Measurements from ENCODE around the gene TMEM233. TPM values are rescaled to one million over a fixed set of nuclear protein-coding genes. Genes with fewer than 3 reads are reported as not detected.
"Not testable (repeated sequence)": the region's sequence is repeated elsewhere in the genome, so short reads cannot be mapped to it uniquely, and the experiment has no call there.

TMEM233 gene
- polyA plus RNA-seq, 2 of the 4 experiments (the other 2 are of a cell fraction): not detected

DNA sequence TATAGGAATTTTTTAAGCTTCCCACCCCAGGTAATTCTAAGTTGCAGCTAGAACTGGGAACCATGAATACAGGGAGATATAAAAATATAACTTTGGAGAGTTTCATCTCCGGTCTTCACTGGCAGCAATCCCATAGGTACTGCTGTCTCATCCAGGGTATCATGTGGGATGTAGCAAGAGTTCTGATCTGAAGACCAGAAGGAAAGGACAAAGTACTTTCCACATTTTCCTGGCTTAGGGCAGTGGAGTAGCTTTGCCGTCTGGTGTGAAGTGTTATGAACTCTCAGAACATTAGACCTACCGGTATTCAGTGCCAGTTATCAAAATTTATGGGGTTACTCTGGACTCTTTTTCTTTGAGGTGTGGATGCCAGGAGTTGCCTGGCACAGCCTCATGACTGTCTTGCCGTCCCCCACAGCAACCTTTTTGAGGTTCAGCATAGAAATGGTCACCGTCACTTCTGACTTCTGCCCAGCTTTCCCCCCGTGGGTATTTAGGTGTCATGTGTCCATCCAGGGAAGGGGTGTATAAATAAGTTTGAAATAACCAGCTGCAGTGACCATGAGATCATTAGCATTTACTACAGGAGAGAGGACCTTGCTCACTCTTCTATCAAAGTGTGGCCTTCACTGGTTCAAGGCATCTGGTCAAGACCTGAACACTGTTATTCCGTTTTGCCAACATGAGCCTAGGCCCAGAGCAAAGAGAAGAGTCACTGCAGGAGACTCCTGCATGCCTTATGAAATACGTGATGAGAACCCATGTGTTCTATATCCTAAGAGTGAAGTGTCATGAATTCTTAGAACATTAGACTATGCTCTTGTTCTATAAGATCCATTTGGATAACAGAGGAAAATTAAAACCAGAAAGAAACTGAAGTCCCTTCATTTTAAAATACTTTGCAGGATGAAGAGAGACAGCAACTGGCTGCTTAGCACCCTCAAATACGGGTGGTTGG lies 22.2 kb downstream of the TMEM233 start:
- WGBS (ENCODE audit: missing lambda C conversion rate): 39% methylated on average over 9 of the region's 9 CpGs
- Histone ChIP-seq H3K4me1 (peaks cover 17% of the 10 kb centered on the region; the same call in 1 of the 3 replicates), H3K4me2 (no peak overlapping the region), H3K4me3 (no peak overlapping the region), H3K9me3 (peaks cover 11% of the 10 kb centered on the region; the same call in 2 of the 3 replicates), H3K27ac (no peak overlapping the region)
- no peak for TF ChIP-seq CBX2 (IDR thresholded peaks at IDR 0.05; ENCODE audit: borderline replicate concordance, low read depth)
- no peak for TF ChIP-seq HDAC2 (IDR thresholded peaks at IDR 0.05)
- FAIRE-seq (no peak), DNase-seq (ENCODE audit: low read depth in 1 of 2, low spot score in 1 of 2) (no peak), ATAC-seq (no peak)
- ChIA-PET POLR2A (no interaction called here), CTCF (interaction anchor here (0.8 kb wide), 1 partner anchor 22 kb away, joined by 3 read pairs; no protein-coding TSS in a partner anchor)

DNA sequence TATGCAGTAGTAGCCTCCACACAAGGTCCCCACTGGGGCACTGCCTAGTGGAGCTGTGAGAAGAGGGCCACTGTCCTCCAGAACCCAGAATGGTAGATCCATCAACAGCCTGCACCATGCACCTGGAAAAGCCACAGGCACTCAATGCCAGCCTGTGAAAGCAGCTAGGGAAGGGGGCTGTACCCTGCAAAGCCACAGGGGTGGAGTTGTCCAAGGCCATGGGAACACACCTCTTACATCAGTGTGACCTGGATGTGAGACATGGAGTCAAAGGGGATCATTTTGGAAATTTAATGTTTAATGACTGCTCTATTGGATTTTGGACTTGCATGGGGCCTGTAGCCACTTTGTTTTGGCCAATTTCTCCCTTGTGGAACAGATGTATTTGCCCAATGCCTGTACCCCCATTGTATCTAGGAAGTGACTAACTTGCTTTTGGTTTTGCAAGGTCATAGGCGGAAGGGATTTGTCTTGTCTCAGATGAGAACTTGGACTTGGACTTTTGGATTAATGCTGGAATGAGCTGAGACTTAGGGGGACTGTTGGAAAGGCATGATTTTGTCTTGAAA lies 24.8 kb downstream of the TMEM233 start:
- CTCF ChIA-PET; ATAC-seq; DNase-seq (ENCODE audit: low read depth in 1 of 2, low spot score in 1 of 2); H3K4me2 ChIP-seq; POLR2A ChIA-PET; FAIRE-seq; H3K27ac ChIP-seq; H3K4me3 ChIP-seq: not testable (repeated sequence)
- Histone ChIP-seq H3K9me3 (peaks cover 11% of the 10 kb centered on the region; the same call in 2 of the 3 replicates), H3K4me1 (peaks cover 16% of the 10 kb centered on the region; the same call in 1 of the 3 replicates)
- 36% methylated on average over 1 of the region's 1 CpG for WGBS (ENCODE audit: missing lambda C conversion rate)

DNA sequence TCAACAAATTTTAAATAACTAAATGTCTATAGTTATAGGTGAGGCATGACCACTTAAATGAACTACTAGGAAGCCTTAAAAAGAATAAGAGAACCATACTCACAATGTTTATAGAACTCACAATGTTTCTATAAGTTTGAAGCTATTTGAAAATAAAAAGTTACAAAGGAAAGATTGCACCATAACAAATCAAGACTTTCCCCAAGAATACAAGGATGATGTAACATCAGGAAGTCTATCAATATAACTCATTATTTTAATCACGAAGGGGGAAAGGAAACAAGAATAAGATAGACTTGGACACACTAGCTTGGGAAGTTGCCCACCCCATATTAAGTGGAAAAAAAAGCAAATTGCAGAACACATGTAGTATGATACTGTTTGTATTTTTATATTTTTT lies 26.9 kb downstream of the TMEM233 start:
- WGBS (ENCODE audit: missing lambda C conversion rate): 9% methylated on average over 1 of the region's 1 CpG
- DNase-seq (ENCODE audit: low read depth in 1 of 2, low spot score in 1 of 2) (no peak), ATAC-seq (no peak), FAIRE-seq (no peak)
- Histone ChIP-seq H3K9me3 (peaks cover 11% of the 10 kb centered on the region; the same call in 2 of the 3 replicates), H3K4me2 (no peak overlapping the region), H3K4me3 (no peak overlapping the region), H3K4me1 (no peaks in the 10 kb centered on the region), H3K27ac (no peak overlapping the region)
- TF ChIP-seq JUN (IDR thresholded peaks at IDR 0.05) (no peak), ZSCAN20 (CRISPR knock-in tag; IDR thresholded peaks at IDR 0.05) (no peak), MAFK (IDR thresholded peaks at IDR 0.05; ENCODE audit: partially characterized antibody) (no peak), EP300 (IDR thresholded peaks at IDR 0.05) (no peak)
- TF ChIP-seq, protein P1, sequence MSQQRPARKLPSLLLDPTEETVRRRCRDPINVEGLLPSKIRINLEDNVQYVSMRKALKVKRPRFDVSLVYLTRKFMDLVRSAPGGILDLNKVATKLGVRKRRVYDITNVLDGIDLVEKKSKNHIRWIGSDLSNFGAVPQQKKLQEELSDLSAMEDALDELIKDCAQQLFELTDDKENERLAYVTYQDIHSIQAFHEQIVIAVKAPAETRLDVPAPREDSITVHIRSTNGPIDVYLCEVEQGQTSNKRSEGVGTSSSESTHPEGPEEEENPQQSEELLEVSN (IDR thresholded peaks at IDR 0.05; ENCODE audit: borderline replicate concordance, low read depth): no peak
- ChIA-PET CTCF (interaction anchor here (1.1 to 1.7 kb wide), 3 partner anchors 9 to 161 kb away, joined by 3 to 6 read pairs (median 3); no protein-coding TSS in a partner anchor), POLR2A (no interaction called here)

DNA sequence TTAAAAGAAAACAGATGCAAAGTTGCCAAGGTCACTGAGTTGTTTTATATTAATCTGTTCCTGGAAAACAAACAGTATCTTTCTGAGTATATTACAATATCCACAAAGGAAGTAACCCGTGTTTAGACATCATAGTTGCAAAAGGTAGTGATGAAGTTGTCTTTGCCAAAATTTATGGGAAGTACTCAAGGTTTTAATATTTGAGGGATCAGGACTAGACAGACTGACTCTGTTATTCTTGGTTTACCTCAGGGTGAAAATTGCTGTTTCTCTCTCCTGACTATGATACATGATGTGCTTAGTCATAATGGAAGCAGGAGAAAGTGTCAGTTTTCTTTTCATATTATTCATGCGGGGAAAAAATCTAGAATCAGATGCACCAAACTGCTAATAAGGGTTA lies 28.3 kb downstream of the TMEM233 start:
- H3K4me3 ChIP-seq: no peak overlapping the region
- no peak overlapping the region for H3K27ac ChIP-seq
- ChIA-PET CTCF (no interaction called here), POLR2A (no interaction called here)
- no peak overlapping the region for H3K4me2 ChIP-seq
- TF ChIP-seq FOXS1 (CRISPR knock-in tag; IDR thresholded peaks at IDR 0.05): no peak
- no peak for TF ChIP-seq KDM5A (IDR thresholded peaks at IDR 0.05)
- no peak for TF ChIP-seq CHD4 (IDR thresholded peaks at IDR 0.05; ENCODE audit: borderline replicate concordance)
- TF ChIP-seq, protein P2, sequence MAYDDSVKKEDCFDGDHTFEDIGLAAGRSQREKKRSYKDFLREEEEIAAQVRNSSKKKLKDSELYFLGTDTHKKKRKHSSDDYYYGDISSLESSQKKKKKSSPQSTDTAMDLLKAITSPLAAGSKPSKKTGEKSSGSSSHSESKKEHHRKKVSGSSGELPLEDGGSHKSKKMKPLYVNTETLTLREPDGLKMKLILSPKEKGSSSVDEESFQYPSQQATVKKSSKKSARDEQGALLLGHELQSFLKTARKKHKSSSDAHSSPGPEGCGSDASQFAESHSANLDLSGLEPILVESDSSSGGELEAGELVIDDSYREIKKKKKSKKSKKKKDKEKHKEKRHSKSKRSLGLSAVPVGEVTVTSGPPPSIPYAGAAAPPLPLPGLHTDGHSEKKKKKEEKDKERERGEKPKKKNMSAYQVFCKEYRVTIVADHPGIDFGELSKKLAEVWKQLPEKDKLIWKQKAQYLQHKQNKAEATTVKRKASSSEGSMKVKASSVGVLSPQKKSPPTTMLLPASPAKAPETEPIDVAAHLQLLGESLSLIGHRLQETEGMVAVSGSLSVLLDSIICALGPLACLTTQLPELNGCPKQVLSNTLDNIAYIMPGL (CRISPR knock-in tag; IDR thresholded peaks at IDR 0.05; ENCODE audit: borderline replicate concordance): no peak
- no peak for TF ChIP-seq ZNF302 (CRISPR knock-in tag; IDR thresholded peaks at IDR 0.05)
- TF ChIP-seq MAFK (IDR thresholded peaks at IDR 0.05; ENCODE audit: partially characterized antibody): no peak
- no peak for TF ChIP-seq CBX2 (IDR thresholded peaks at IDR 0.05; ENCODE audit: borderline replicate concordance, low read depth)
- TF ChIP-seq RCOR1 (IDR thresholded peaks at IDR 0.05; ENCODE audit: low read depth, low read length): no peak
- no peak for TF ChIP-seq CHD2 (IDR thresholded peaks at IDR 0.05; ENCODE audit: low read length, partially characterized antibody)
- no peak for TF ChIP-seq PHF8 (IDR thresholded peaks at IDR 0.05; ENCODE audit: borderline replicate concordance, low read depth)
- no peak for TF ChIP-seq TFCP2L1 (CRISPR knock-in tag; IDR thresholded peaks at IDR 0.05)
- TF ChIP-seq HOXB13 (CRISPR knock-in tag; IDR thresholded peaks at IDR 0.05; ENCODE audit: low read depth): no peak
- TF ChIP-seq, protein P3, sequence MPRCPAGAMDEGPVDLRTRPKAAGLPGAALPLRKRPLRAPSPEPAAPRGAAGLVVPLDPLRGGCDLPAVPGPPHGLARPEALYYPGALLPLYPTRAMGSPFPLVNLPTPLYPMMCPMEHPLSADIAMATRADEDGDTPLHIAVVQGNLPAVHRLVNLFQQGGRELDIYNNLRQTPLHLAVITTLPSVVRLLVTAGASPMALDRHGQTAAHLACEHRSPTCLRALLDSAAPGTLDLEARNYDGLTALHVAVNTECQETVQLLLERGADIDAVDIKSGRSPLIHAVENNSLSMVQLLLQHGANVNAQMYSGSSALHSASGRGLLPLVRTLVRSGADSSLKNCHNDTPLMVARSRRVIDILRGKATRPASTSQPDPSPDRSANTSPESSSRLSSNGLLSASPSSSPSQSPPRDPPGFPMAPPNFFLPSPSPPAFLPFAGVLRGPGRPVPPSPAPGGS (IDR thresholded peaks at IDR 0.05): no peak
- TF ChIP-seq, protein P4, sequence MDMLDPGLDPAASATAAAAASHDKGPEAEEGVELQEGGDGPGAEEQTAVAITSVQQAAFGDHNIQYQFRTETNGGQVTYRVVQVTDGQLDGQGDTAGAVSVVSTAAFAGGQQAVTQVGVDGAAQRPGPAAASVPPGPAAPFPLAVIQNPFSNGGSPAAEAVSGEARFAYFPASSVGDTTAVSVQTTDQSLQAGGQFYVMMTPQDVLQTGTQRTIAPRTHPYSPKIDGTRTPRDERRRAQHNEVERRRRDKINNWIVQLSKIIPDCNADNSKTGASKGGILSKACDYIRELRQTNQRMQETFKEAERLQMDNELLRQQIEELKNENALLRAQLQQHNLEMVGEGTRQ (IDR thresholded peaks at IDR 0.05): no peak
- peaks cover 11% of the 10 kb centered on the region; the same call in 2 of the 3 replicates for H3K9me3 ChIP-seq
- 2% methylated on average over 2 of the region's 2 CpGs for WGBS (ENCODE audit: missing lambda C conversion rate)
- DNase-seq (ENCODE audit: low read depth in 1 of 2, low spot score in 1 of 2): no peak
- no peak for FAIRE-seq
- ATAC-seq: 0 out of 6 replicates have a peak, but pooled peaks of 1 of the 2 experiments have one; percentile 34
- H3K4me1 ChIP-seq: no peaks in the 10 kb centered on the region

All from A549 (cell line).